ENCODE measurements around the gene GNB1L. TPM values are rescaled to one million over a fixed set of nuclear protein-coding genes. Genes with fewer than 3 reads are reported as not detected.

GNB1L gene
- total and polyA plus RNA-seq, 2 experiments from 2014 or later = 14.3 to 16.5 TPM

GRCh38 chr22:19787849-19788141, 66.9 kb downstream of the GNB1L start:
- 90 to 96% methylated on average over 8 to 9 of the region's 9 CpGs for WGBS, 2 experiments (ENCODE audit: low coverage in 1 of 2, low lambda C conversion rate in 2 of 2, missing lambda C conversion rate in 2 of 2)
- H3K4me3 ChIP-seq = no peak overlapping the region
- no peak overlapping the region for H2AFZ ChIP-seq
- H3K9me2 ChIP-seq (ENCODE audit: insufficient read depth) = no peaks in the 10 kb centered on the region
- no peak overlapping the region for H3K27ac ChIP-seq
- H3K9me3 ChIP-seq (ENCODE audit: low read depth) = no peaks in the 10 kb centered on the region
- H3K79me2 ChIP-seq (ENCODE audit: insufficient read depth) = no peaks in the 10 kb centered on the region
- H3F3A ChIP-seq (ENCODE audit: insufficient read depth) = no peaks in the 10 kb centered on the region
- TF ChIP-seq EZH2 (IDR thresholded peaks at IDR 0.05; ENCODE audit: insufficient read depth, poor library complexity, severe bottlenecking) (no peak), EZH2phosphoT487 (IDR thresholded peaks at IDR 0.05; ENCODE audit: insufficient read depth, low read depth) (no peak)
- no peaks in the 10 kb centered on the region for H3K27me3 ChIP-seq (replicated peaks; ENCODE audit: insufficient read depth)
- no peaks in the 10 kb centered on the region for H3K4me1 ChIP-seq (ENCODE audit: insufficient read depth)
- no peak for DNase-seq
- H3K4me2 ChIP-seq (ENCODE audit: unreplicated experiment) = no peak overlapping the region
- no peaks in the 10 kb centered on the region for H3K36me3 ChIP-seq (ENCODE audit: low read depth)
- in situ Hi-C loops (cut with MboI) = no loop called here
- no peak overlapping the region for H3K9ac ChIP-seq
- no peaks in the 10 kb centered on the region for H4K20me1 ChIP-seq (ENCODE audit: insufficient read depth)

GRCh38 chr22:19786959-19787848, 67.5 kb downstream of the GNB1L start:
- Histone ChIP-seq H2AFZ (no peak overlapping the region), H3K27me3 (replicated peaks; ENCODE audit: insufficient read depth) (no peaks in the 10 kb centered on the region), H3K36me3 (ENCODE audit: low read depth) (no peaks in the 10 kb centered on the region), H3K9me2 (ENCODE audit: insufficient read depth) (no peaks in the 10 kb centered on the region), H3K9ac (no peak overlapping the region), H3K4me3 (no peak overlapping the region), H4K20me1 (ENCODE audit: insufficient read depth) (no peaks in the 10 kb centered on the region), H3K4me2 (ENCODE audit: unreplicated experiment) (no peak overlapping the region), H3K9me3 (ENCODE audit: low read depth) (no peaks in the 10 kb centered on the region), H3K4me1 (ENCODE audit: insufficient read depth) (no peaks in the 10 kb centered on the region), H3K27ac (no peak overlapping the region), H3F3A (ENCODE audit: insufficient read depth) (no peaks in the 10 kb centered on the region), H3K79me2 (ENCODE audit: insufficient read depth) (no peaks in the 10 kb centered on the region)
- no peak for TF ChIP-seq EZH2phosphoT487 (IDR thresholded peaks at IDR 0.05; ENCODE audit: insufficient read depth, low read depth)
- TF ChIP-seq EZH2 (IDR thresholded peaks at IDR 0.05; ENCODE audit: insufficient read depth, poor library complexity, severe bottlenecking) = no peak
- WGBS, 2 experiments (ENCODE audit: low coverage in 1 of 2, low lambda C conversion rate in 2 of 2, missing lambda C conversion rate in 2 of 2) = 90 to 94% methylated on average over 27 to 28 of the region's 28 CpGs
- DNase-seq = no peak
- in situ Hi-C loops (cut with MboI) = no loop called here

GRCh38 chr22:19786264-19786585, 68.4 kb downstream of the GNB1L start:
- no peak overlapping the region for H3K27ac ChIP-seq
- no peaks in the 10 kb centered on the region for H3K79me2 ChIP-seq (ENCODE audit: insufficient read depth)
- DNase-seq = no peak
- no peaks in the 10 kb centered on the region for H3K9me3 ChIP-seq (ENCODE audit: low read depth)
- WGBS, 2 experiments (ENCODE audit: low coverage in 1 of 2, low lambda C conversion rate in 2 of 2, missing lambda C conversion rate in 2 of 2) = 99 to 100% methylated on average over 6 of the region's 6 CpGs
- TF ChIP-seq EZH2 (IDR thresholded peaks at IDR 0.05; ENCODE audit: insufficient read depth, poor library complexity, severe bottlenecking) = no peak
- TF ChIP-seq EZH2phosphoT487 (IDR thresholded peaks at IDR 0.05; ENCODE audit: insufficient read depth, low read depth) = no peak
- no peak overlapping the region for H3K4me2 ChIP-seq (ENCODE audit: unreplicated experiment)
- H3K27me3 ChIP-seq (replicated peaks; ENCODE audit: insufficient read depth) = no peaks in the 10 kb centered on the region
- H3K9me2 ChIP-seq (ENCODE audit: insufficient read depth) = no peaks in the 10 kb centered on the region
- in situ Hi-C loops (cut with MboI) = no loop called here
- no peaks in the 10 kb centered on the region for H3F3A ChIP-seq (ENCODE audit: insufficient read depth)
- no peaks in the 10 kb centered on the region for H3K4me1 ChIP-seq (ENCODE audit: insufficient read depth)
- no peaks in the 10 kb centered on the region for H4K20me1 ChIP-seq (ENCODE audit: insufficient read depth)
- no peaks in the 10 kb centered on the region for H3K36me3 ChIP-seq (ENCODE audit: low read depth)
- no peak overlapping the region for H3K4me3 ChIP-seq
- no peak overlapping the region for H3K9ac ChIP-seq
- H2AFZ ChIP-seq = no peak overlapping the region

GRCh38 chr22:19785461-19786263, 69.0 kb downstream of the GNB1L start:
- Histone ChIP-seq H3K27me3 (replicated peaks; ENCODE audit: insufficient read depth) (no peaks in the 10 kb centered on the region), H3F3A (ENCODE audit: insufficient read depth) (no peaks in the 10 kb centered on the region), H3K9me2 (ENCODE audit: insufficient read depth) (no peaks in the 10 kb centered on the region), H3K9me3 (ENCODE audit: low read depth) (no peaks in the 10 kb centered on the region), H3K27ac (no peak overlapping the region), H3K36me3 (ENCODE audit: low read depth) (no peaks in the 10 kb centered on the region), H3K9ac (no peak overlapping the region), H3K4me2 (ENCODE audit: unreplicated experiment) (no peak overlapping the region), H3K4me3 (no peak overlapping the region), H3K79me2 (ENCODE audit: insufficient read depth) (no peaks in the 10 kb centered on the region), H2AFZ (no peak overlapping the region), H4K20me1 (ENCODE audit: insufficient read depth) (no peaks in the 10 kb centered on the region), H3K4me1 (ENCODE audit: insufficient read depth) (no peaks in the 10 kb centered on the region)
- no peak for TF ChIP-seq EZH2 (IDR thresholded peaks at IDR 0.05; ENCODE audit: insufficient read depth, poor library complexity, severe bottlenecking)
- no peak for TF ChIP-seq EZH2phosphoT487 (IDR thresholded peaks at IDR 0.05; ENCODE audit: insufficient read depth, low read depth)
- 89 to 92% methylated on average over 22 of the region's 22 CpGs for WGBS, 2 experiments (ENCODE audit: low coverage in 1 of 2, low lambda C conversion rate in 2 of 2, missing lambda C conversion rate in 2 of 2)
- in situ Hi-C loops (cut with MboI) = no loop called here
- no peak for DNase-seq

Measured in GM23248 (cell line).